H1 (cell line): ENCODE data around the gene SIGLEC10. TPM values are rescaled to one million over a fixed set of nuclear protein-coding genes. Genes with fewer than 3 reads are reported as not detected.

Source experiments
- ASH2L ChIP-seq: fragments of 200-600, 300-600 bp; sonication (generic); IDR thresholded peaks from one replicate; pipeline ENCODE4 v1.7.1; 2017; ENCODE audit warnings: low read length
- BACH1 ChIP-seq: IDR thresholded peaks from 2 replicates; pipeline ENCODE4 v1.6.1; 2012; ENCODE audit warnings: low read length, improper control_type of control experiment
- CEBPB ChIP-seq: IDR thresholded peaks from 2 replicates; pipeline ENCODE4 v1.6.1; 2012; ENCODE audit warnings: low read depth, low read length
- CREB1 ChIP-seq: IDR thresholded peaks from 2 replicates; pipeline ENCODE4 v1.6.1; 2012; ENCODE audit warnings: inconsistent platforms
- E2F6 ChIP-seq: IDR thresholded peaks from 2 replicates; pipeline ENCODE4 v1.6.1; 2012; ENCODE audit warnings: inconsistent platforms
- EGR1 ChIP-seq: IDR thresholded peaks from 2 replicates; pipeline ENCODE4 v1.6.1; 2011; ENCODE audit warnings: low read depth, low read length, borderline replicate concordance
- FOSL1 ChIP-seq: IDR thresholded peaks from 2 replicates; pipeline ENCODE4 v1.6.1; 2011; ENCODE audit warnings: mild to moderate bottlenecking, low read depth, low read length, moderate library complexity; ENCODE audit not compliant: insufficient read depth
- GTF2F1 ChIP-seq: IDR thresholded peaks from 2 replicates; pipeline ENCODE4 v1.6.1; 2012; ENCODE audit warnings: low read depth, low read length, improper control_type of control experiment, borderline replicate concordance
- HDAC6 ChIP-seq: IDR thresholded peaks from one replicate; pipeline ENCODE4 v1.7.1; 2012; ENCODE audit warnings: low read depth, mild to moderate bottlenecking, inconsistent platforms, low read length, moderate library complexity
- JUN ChIP-seq: IDR thresholded peaks from 2 replicates; pipeline ENCODE4 v1.6.1; 2011; ENCODE audit warnings: low read depth, mild to moderate bottlenecking, improper control_type of control experiment, low read length
- NANOG ChIP-seq: IDR thresholded peaks from 2 replicates; pipeline ENCODE4 v1.6.1; 2011; ENCODE audit warnings: low read length, low read depth, mild to moderate bottlenecking, inconsistent platforms; ENCODE audit not compliant: insufficient read depth, poor library complexity, severe bottlenecking
- NRF1 ChIP-seq: IDR thresholded peaks from 2 replicates; pipeline ENCODE4 v1.6.1; 2011; ENCODE audit warnings: mild to moderate bottlenecking, low read depth, low read length, improper control_type of control experiment
- POLR2AphosphoS5 ChIP-seq: IDR thresholded peaks from 2 replicates; pipeline ENCODE4 v1.6.1; 2011; ENCODE audit warnings: low read depth, low read length
- RNF2 ChIP-seq: fragments of 200-900, 300-1000 bp; sonication (generic); IDR thresholded peaks from 2 replicates; pipeline ENCODE4 v1.7.1; 2016; ENCODE audit warnings: borderline replicate concordance, low read depth, mild to moderate bottlenecking, antibody characterized with exemption, low read length; ENCODE audit not compliant: poor library complexity, severe bottlenecking; ENCODE audit errors: missing control alignments
- RXRA ChIP-seq: IDR thresholded peaks from 2 replicates; pipeline ENCODE4 v1.6.1; 2011; ENCODE audit warnings: low read depth, mild to moderate bottlenecking, low read length, moderate library complexity; ENCODE audit not compliant: insufficient read depth
- SIRT6 ChIP-seq: IDR thresholded peaks from one replicate; pipeline ENCODE4 v1.7.1; 2012; ENCODE audit warnings: low read length, inconsistent platforms
- SP2 ChIP-seq: IDR thresholded peaks from 2 replicates; pipeline ENCODE4 v1.6.1; 2012; ENCODE audit warnings: mild to moderate bottlenecking, low read length, inconsistent platforms
- SP4 ChIP-seq: IDR thresholded peaks from 2 replicates; pipeline ENCODE4 v1.6.1; 2012; ENCODE audit warnings: low read length, inconsistent platforms
- TAF1 ChIP-seq: IDR thresholded peaks from 2 replicates; pipeline ENCODE4 v1.6.1; 2011; ENCODE audit warnings: mild to moderate bottlenecking, low read depth, low read length
- polyA plus RNA-seq, 7 experiments: library from polyadenylated mRNA; depleted of rRNA in 3 of 7; stranded (reverse) in 5 of 7; unstranded in 2 of 7; fragments of >200 nt in 5 of 7; fragments of 200-250 nt in 2 of 7; gene quantifications; 1 replicate in 5 of 7; 2 replicates in 1 of 7; 4 replicates in 1 of 7; pipeline versions ENCODE4 v1.2.1 to v1.2.3, GENCODE V29; 2011 to 2013; ENCODE audit warnings: missing spikeins in 2 of 7, mixed read lengths in 2 of 7
- total RNA-seq: library from RNA; stranded (reverse); fragmentation: NEBNext Ultra II Directional; extraction: Animal tissue kit (Norgen Biotek cat#: 25700); gene quantifications from 2 replicates; pipeline ENCODE4 v1.2.1, GENCODE V29; 2021
- TF ChIP-seq, protein P1 (sequence below): IDR thresholded peaks from 2 replicates; pipeline ENCODE4 v1.6.1; 2012; ENCODE audit warnings: inconsistent platforms
- TF ChIP-seq, protein P2 (sequence below), 3 experiments: IDR thresholded peaks; 1 replicate in 2 of 3; 2 replicates in 1 of 3; pipeline versions ENCODE4 v1.5.1 to v1.6.1; 2011; ENCODE audit warnings: low read length in 3 of 3, mild to moderate bottlenecking in 3 of 3, inconsistent platforms in 2 of 3, low read depth in 1 of 3, moderate library complexity in 1 of 3; ENCODE audit not compliant: insufficient read depth in 1 of 3; ENCODE audit errors: control extremely low read depth in 1 of 3

The SIGLEC10 gene
- total and polyA plus RNA-seq, 2 of the 8 experiments (the other 6 are each of a cell fraction or from before 2014, with no cell fraction given) = 0.06 TPM; not detected in 1

DNA sequence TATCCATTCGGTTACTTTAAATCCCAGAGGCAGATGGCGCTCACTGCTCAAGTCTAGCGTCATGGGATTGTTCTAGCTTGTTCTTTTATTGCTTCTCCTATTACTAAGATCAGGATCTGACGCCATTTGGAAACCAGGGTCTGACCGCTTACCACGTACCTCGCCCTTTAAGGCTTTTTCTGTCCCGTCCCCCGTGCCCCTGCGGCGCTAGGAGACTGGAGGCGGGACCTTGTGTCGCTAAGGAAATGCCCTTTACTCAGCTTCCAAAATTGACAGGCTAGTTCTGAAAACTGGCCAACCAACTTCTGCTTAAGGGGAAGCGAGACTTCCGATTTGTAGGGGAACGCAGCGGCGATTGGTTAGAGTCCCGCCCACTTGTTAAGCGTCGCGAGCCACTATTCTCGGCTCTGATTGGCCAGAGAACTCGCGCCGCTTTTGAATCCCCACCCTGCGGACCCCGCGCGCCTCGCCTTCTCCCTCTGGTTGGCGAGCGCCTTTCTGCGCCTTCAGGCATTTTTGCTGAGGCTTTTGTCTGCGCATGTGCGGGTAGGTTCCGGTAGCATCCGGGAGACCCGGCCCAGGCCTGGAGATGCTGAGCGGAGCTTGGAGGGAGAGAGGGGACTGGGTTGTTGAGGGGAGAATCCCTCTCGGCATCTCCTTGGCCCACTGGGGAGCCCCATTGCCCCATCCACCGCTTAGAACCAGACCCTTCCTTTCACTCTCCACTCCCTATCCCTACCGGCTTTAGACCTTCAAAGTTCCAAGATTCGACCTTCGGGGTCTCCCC, 23.2 kb downstream of the SIGLEC10 start (continued):
- TF ChIP-seq E2F6 = peak; percentile 90
- no peak for TF ChIP-seq BACH1
- TF ChIP-seq SP2 = peak; percentile 49
- TF ChIP-seq, protein P1, sequence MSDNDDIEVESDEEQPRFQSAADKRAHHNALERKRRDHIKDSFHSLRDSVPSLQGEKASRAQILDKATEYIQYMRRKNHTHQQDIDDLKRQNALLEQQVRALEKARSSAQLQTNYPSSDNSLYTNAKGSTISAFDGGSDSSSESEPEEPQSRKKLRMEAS = peak; percentile 86
- TF ChIP-seq CEBPB = no peak
- TF ChIP-seq POLR2AphosphoS5 = peak; percentile 74
- TF ChIP-seq SIRT6 = no peak
- no peak for TF ChIP-seq NANOG
- no peak for TF ChIP-seq RNF2
- peak; percentile 76 for TF ChIP-seq NRF1
- no peak for TF ChIP-seq GTF2F1
- peak; percentile 82 for TF ChIP-seq TAF1
- no peak for TF ChIP-seq RXRA
- TF ChIP-seq, protein P2, sequence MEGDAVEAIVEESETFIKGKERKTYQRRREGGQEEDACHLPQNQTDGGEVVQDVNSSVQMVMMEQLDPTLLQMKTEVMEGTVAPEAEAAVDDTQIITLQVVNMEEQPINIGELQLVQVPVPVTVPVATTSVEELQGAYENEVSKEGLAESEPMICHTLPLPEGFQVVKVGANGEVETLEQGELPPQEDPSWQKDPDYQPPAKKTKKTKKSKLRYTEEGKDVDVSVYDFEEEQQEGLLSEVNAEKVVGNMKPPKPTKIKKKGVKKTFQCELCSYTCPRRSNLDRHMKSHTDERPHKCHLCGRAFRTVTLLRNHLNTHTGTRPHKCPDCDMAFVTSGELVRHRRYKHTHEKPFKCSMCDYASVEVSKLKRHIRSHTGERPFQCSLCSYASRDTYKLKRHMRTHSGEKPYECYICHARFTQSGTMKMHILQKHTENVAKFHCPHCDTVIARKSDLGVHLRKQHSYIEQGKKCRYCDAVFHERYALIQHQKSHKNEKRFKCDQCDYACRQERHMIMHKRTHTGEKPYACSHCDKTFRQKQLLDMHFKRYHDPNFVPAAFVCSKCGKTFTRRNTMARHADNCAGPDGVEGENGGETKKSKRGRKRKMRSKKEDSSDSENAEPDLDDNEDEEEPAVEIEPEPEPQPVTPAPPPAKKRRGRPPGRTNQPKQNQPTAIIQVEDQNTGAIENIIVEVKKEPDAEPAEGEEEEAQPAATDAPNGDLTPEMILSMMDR (IDR thresholded peaks at IDR 0.05; ENCODE audit: control extremely low read depth in 1 of 3, insufficient read depth in 1 of 3, low read depth in 1 of 3, low read length in 3 of 3) = no peak
- 0 out of 2 replicates have a peak, but pooled peaks have one; percentile 34 for TF ChIP-seq CREB1
- TF ChIP-seq FOSL1 = peak; percentile 68; the same call in 1 of the 2 replicates
- no peak for TF ChIP-seq SP4
- peak; percentile 34 for TF ChIP-seq ASH2L
- TF ChIP-seq HDAC6 = no peak
- TF ChIP-seq EGR1 = no peak
- TF ChIP-seq JUN = no peak
